Head of caudate nucleus (tissue), 42 donors: Measurements from ENCODE around the gene ARID3A.

Experiments
- DNase-seq, 42 donors: peaks; one replicate each; pipeline versions ENCODE4 v3.0.0 to v3.0.0-alpha.2; 2020 to 2021; ENCODE audit warnings: mixed read lengths in 7 of 42
- intact Hi-C: fragments of 100-400 bp; cut with DNase I; formaldehyde crosslinking; loops from one replicate; pipeline ENCODE4 v1.15.0; 2022

ARID3A gene

GRCh38 chr19:991932-992669 is 66.3 kb downstream of the ARID3A start:
- no peak for DNase-seq
- intact Hi-C loops, result no loop called here

- intact Hi-C loops, result no loop called here
- no peak for DNase-seq
Measured at GRCh38 chr19:992670-993055, 66.8 kb downstream of the ARID3A start.

- intact Hi-C loops, result no loop called here
- DNase-seq, result no peak
Measured at GRCh38 chr19:993361-993830, 67.6 kb downstream of the ARID3A start.

GRCh38 chr19:993831-994393 is 68.1 kb downstream of the ARID3A start:
- intact Hi-C loops, result no loop called here
- no peak for DNase-seq

- intact Hi-C loops, result no loop called here
- DNase-seq, result no peak
Measured at GRCh38 chr19:994516-994915, 68.7 kb downstream of the ARID3A start.

- intact Hi-C loops, result no loop called here
- DNase-seq, result peak in 3 of 42 donors; percentile 14 to 51 (median 19)
Measured at GRCh38 chr19:995051-995827, 69.4 kb downstream of the ARID3A start.

- intact Hi-C loops, result no loop called here
- no peak for DNase-seq
Measured at GRCh38 chr19:996051-996838, 70.4 kb downstream of the ARID3A start.

- intact Hi-C loops, result no loop called here
Measured at GRCh38 chr19:998064-998463, 72.2 kb downstream of the ARID3A start.

GRCh38 chr19:999379-999719 is 73.5 kb downstream of the ARID3A start:
- no peak for DNase-seq
- intact Hi-C loops, result no loop called here

More at GRCh38 chr19:998064-998463, 72.2 kb downstream of the ARID3A start:
- no peak for DNase-seq

- intact Hi-C loops, result no loop called here
- peak in 8 of 42 donors; percentile 17 to 59 (median 29) for DNase-seq
Measured at GRCh38 chr19:1000095-1000494, 74.3 kb downstream of the ARID3A start, which contains the start of gene GRIN3B. Gene GRIN3B (plus strand): TSS chr19:1000419. CDS start chr19:1000438, 19 bp downstream.

GRCh38 chr19:1000591-1001537 is 75.0 kb downstream of the ARID3A start:
- intact Hi-C loops, result no loop called here
- DNase-seq, result no peak

GRCh38 chr19:1001538-1002166 is 75.8 kb downstream of the ARID3A start:
- intact Hi-C loops, result no loop called here
- peak in 35 of 42 donors; percentile 25 to 82 (median 55) for DNase-seq

- DNase-seq, result no peak
- intact Hi-C loops, result no loop called here
Measured at GRCh38 chr19:1002600-1002999, 76.8 kb downstream of the ARID3A start.

- no peak for DNase-seq
- intact Hi-C loops, result no loop called here
Measured at GRCh38 chr19:1003283-1003682, 77.4 kb downstream of the ARID3A start.

GRCh38 chr19:1004204-1004802 is 78.5 kb downstream of the ARID3A start:
- DNase-seq, result no peak
- intact Hi-C loops, result no loop called here

GRCh38 chr19:1004803-1005664 is 79.2 kb downstream of the ARID3A start:
- intact Hi-C loops, result no loop called here
- DNase-seq, result no peak
